A549 (cell line): ENCODE data around the gene ATP8B4. TPM values are rescaled to one million over a fixed set of nuclear protein-coding genes. Genes with fewer than 3 reads are reported as not detected.

Experiments used
- ATAC-seq, 2 experiments: fragments of 200-7000 bp in 1 of 2; fragments of >200 bp in 1 of 2; cut with Nextera tagmentation in 1 of 2; cut with Tn5 transposase in 1 of 2; 3 replicates each; pipeline versions ENCODE4 v1.8.0 to v1.9.1; 2018 to 2020; ENCODE audit warnings: mild to moderate bottlenecking in 1 of 2, moderate library complexity in 1 of 2
- CTCF ChIA-PET: fragments of 300-600 bp; sonication (Branson Sonifier 250); formaldehyde crosslinking; extraction: SDS; loops from one replicate; lab custom pipeline; 2021; ENCODE audit warnings: antibody characterized with exemption, inconsistent platforms; lab: Yijun Ruan, JAX
- POLR2A ChIA-PET: fragments of 350-600 bp; formaldehyde crosslinking; extraction: SDS; loops from one replicate; lab custom pipeline; 2021; ENCODE audit warnings: antibody characterized with exemption, inconsistent platforms; lab: Yijun Ruan, JAX
- DNase-seq, 2 experiments: peaks; one replicate each; pipeline versions ENCODE4 v3.0.0 to v3.0.0-alpha.2; 2011 to 2016; ENCODE audit warnings: low read depth in 1 of 2, low spot score in 1 of 2
- FAIRE-seq: peaks from 2 replicates; lab custom pipeline; 2011; peaks lifted over from hg19 to GRCh38; lab: Jason Lieb, UNC
- H3K27ac ChIP-seq, 2 experiments: fragments of >200 bp; sonication (Bioruptor Twin); formaldehyde crosslinking; 3 replicates each; pipeline ENCODE4 v1.5.1; 2016 to 2017
- H3K4me1 ChIP-seq: fragments of >200 bp; sonication (Bioruptor Twin); formaldehyde crosslinking; 3 replicates; pipeline ENCODE4 v1.6.1; 2016
- H3K4me2 ChIP-seq: fragments of >200 bp; sonication (Bioruptor Twin); formaldehyde crosslinking; 3 replicates; pipeline ENCODE4 v1.6.1; 2016
- H3K4me3 ChIP-seq: fragments of >200 bp; sonication (Bioruptor Twin); formaldehyde crosslinking; 3 replicates; pipeline ENCODE4 v1.5.1; 2016
- H3K9me3 ChIP-seq: fragments of >200 bp; sonication (Bioruptor Twin); formaldehyde crosslinking; 3 replicates; pipeline ENCODE4 v1.6.1; 2016
- BHLHE40 ChIP-seq: IDR thresholded peaks from 2 replicates; pipeline ENCODE4 v1.6.1; 2012; ENCODE audit warnings: low read depth, low read length, inconsistent platforms
- CBX2 ChIP-seq: fragments of 200-600 bp; sonication (generic); IDR thresholded peaks from 2 replicates; pipeline ENCODE4 v1.6.1; 2016; ENCODE audit warnings: low read depth, mild to moderate bottlenecking, borderline replicate concordance
- CBX8 ChIP-seq: fragments of 200-600 bp; sonication (generic); IDR thresholded peaks from 2 replicates; pipeline ENCODE4 v1.6.1; 2016
- CHD2 ChIP-seq: fragments of 150-350 bp; IDR thresholded peaks from 2 replicates; pipeline ENCODE4 v1.6.1; 2014; ENCODE audit warnings: low read length; ENCODE audit not compliant: partially characterized antibody
- EP300 ChIP-seq, 2 experiments: fragments of >200 bp; sonication (Bioruptor Twin); formaldehyde crosslinking; IDR thresholded peaks; 2 replicates in 1 of 2; 3 replicates in 1 of 2; pipeline ENCODE4 v1.6.1; 2016 to 2017
- ESRRA ChIP-seq: fragments of 150-350 bp; IDR thresholded peaks from 2 replicates; pipeline ENCODE4 v1.6.1; 2014; ENCODE audit warnings: mild to moderate bottlenecking, low read length, borderline replicate concordance
- GATA3 ChIP-seq: IDR thresholded peaks from 2 replicates; pipeline ENCODE4 v1.6.1; 2012; ENCODE audit warnings: borderline replicate concordance
- HDAC2 ChIP-seq: fragments of 200-600 bp; sonication (generic); IDR thresholded peaks from 2 replicates; pipeline ENCODE4 v1.6.1; 2016
- HEYL ChIP-seq: fragments of 250-450 bp; sonication (Bioruptor Pico); IDR thresholded peaks from 2 replicates; pipeline ENCODE4 v1.8.0; 2021; ENCODE audit warnings: mild to moderate bottlenecking, moderate library complexity
- HOXB5 ChIP-seq: fragments of 250-450 bp; sonication (Bioruptor Pico); IDR thresholded peaks from 2 replicates; pipeline ENCODE4 v1.5.0; 2020; ENCODE audit warnings: mild to moderate bottlenecking, moderate library complexity
- KDM5A ChIP-seq: fragments of 200-600 bp; sonication (generic); IDR thresholded peaks from 2 replicates; pipeline ENCODE4 v1.6.1; 2016; ENCODE audit warnings: antibody characterized with exemption, mild to moderate bottlenecking
- MAFK ChIP-seq: fragments of 450-650 bp; IDR thresholded peaks from 2 replicates; pipeline ENCODE4 v1.6.1; 2014; ENCODE audit not compliant: partially characterized antibody
- MAZ ChIP-seq: fragments of 150-350 bp; IDR thresholded peaks from 2 replicates; pipeline ENCODE4 v1.6.1; 2014; ENCODE audit warnings: antibody characterized with exemption, low read depth, low read length, borderline replicate concordance
- MYC ChIP-seq: IDR thresholded peaks from 2 replicates; pipeline ENCODE4 v1.6.1; 2012; ENCODE audit warnings: mild to moderate bottlenecking, inconsistent platforms, low read length, improper control_type of control experiment, borderline replicate concordance
- NR3C1 ChIP-seq: fragments of >200 bp; sonication (Bioruptor Twin); formaldehyde crosslinking; IDR thresholded peaks from 3 replicates; pipeline ENCODE4 v1.6.1; 2017
- RAD21 ChIP-seq, 2 experiments: fragments of >200 bp in 1 of 2; sonication (Bioruptor Twin) in 1 of 2; formaldehyde crosslinking in 1 of 2; IDR thresholded peaks in 1 of 2; conservative IDR thresholded peaks in 1 of 2; 2 replicates in 1 of 2; 3 replicates in 1 of 2; pipeline ENCODE4 v1.6.1; 2012 to 2018; ENCODE audit warnings: inconsistent platforms in 1 of 2
- RCOR1 ChIP-seq: fragments of 150-350 bp; IDR thresholded peaks from 2 replicates; pipeline ENCODE4 v1.6.1; 2014; ENCODE audit warnings: antibody characterized with exemption, low read length, low read depth
- SMC3 ChIP-seq: fragments of >200 bp; sonication (Bioruptor Twin); formaldehyde crosslinking; IDR thresholded peaks from 3 replicates; pipeline ENCODE4 v1.6.1; 2018; ENCODE audit warnings: inconsistent platforms
- ZNF302 ChIP-seq: fragments of 250-450 bp; sonication (Bioruptor Pico); IDR thresholded peaks from 2 replicates; pipeline ENCODE4 v1.9.0; 2021; ENCODE audit warnings: inconsistent platforms, mild to moderate bottlenecking, moderate library complexity
- ZSCAN20 ChIP-seq: fragments of 250-450 bp; sonication (Bioruptor Pico); IDR thresholded peaks from 2 replicates; pipeline ENCODE4 v1.8.0; 2022; ENCODE audit warnings: mild to moderate bottlenecking, moderate library complexity
- WGBS: methylation state at CpG from one replicate; pipeline ENCODE4 v1.1.6; 2017; ENCODE audit errors: missing lambda C conversion rate; 5-methylcytosine and 5-hydroxymethylcytosine counted together
- polyA plus RNA-seq, 4 experiments: library from polyadenylated mRNA; depleted of rRNA in 3 of 4; stranded (reverse); fragments of >200 nt; fragmentation: RNase III in 1 of 4; extraction: RNeasy Plus Mini Kit Qiagen cat#74134 plus additional on column Dnase treatment in 1 of 4; gene quantifications; 2 replicates in 3 of 4; 3 replicates in 1 of 4; pipeline ENCODE4 v1.2.3, GENCODE V29; 2011 to 2017
- TF ChIP-seq, protein P1 (sequence below): IDR thresholded peaks from 2 replicates; pipeline ENCODE4 v1.6.1; 2012
- TF ChIP-seq, protein P2 (sequence below): fragments of >200 bp; sonication (Bioruptor Twin); formaldehyde crosslinking; IDR thresholded peaks from 3 replicates; pipeline ENCODE4 v1.5.1; 2016
- TF ChIP-seq, protein P3 (sequence below): fragments of 150-350 bp; IDR thresholded peaks from 2 replicates; pipeline ENCODE4 v1.6.1; 2014; ENCODE audit warnings: low read depth, mild to moderate bottlenecking, low read length

The ATP8B4 gene
- polyA plus RNA-seq, 2 of the 4 experiments (the other 2 are of a cell fraction): 0.88 to 1.7 TPM

DNA sequence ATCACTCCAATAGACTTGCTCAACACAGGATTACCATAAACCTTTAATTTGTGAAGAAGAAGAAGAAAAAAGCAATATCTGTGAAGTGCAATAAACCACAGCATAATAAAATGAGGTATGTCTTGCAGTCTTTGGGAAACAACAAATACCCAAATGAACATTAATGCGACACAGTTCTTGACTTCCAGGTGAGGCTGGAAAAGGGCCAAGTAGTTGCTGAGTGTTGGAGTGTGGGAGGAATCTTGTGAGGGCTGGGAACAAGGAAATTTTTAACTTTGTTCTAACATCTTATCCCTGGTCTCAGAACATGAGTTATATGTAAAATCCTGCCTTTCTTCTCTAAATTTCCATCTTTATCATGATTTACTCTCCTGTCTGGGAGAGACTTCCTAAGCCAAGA, 291.7 kb downstream of the ATP8B4 start:
- H3K9me3 ChIP-seq: 0 out of 3 replicates have a peak, but pooled peaks cover 9% of the 10 kb centered on the region
- FAIRE-seq: no peak
- DNase-seq: no peak
- POLR2A ChIA-PET: no interaction called here
- CTCF ChIA-PET: interaction anchor here (0.6 kb wide), 1 partner anchor 33 kb away, joined by 4 read pairs; no protein-coding TSS in a partner anchor
- 71% methylated on average over 1 of the region's 1 CpG for WGBS
- H3K4me3 ChIP-seq: no peak overlapping the region
- TF ChIP-seq ESRRA (no peak), BHLHE40 (no peak), SMC3 (no peak), MYC (no peak), GATA3 (no peak), MAZ (no peak), CBX2 (no peak), EP300 (IDR thresholded peaks at IDR 0.05) (no peak), HEYL (CRISPR knock-in tag) (no peak), ZNF302 (no peak), KDM5A (no peak), CBX8 (no peak), RAD21 (conservative IDR thresholded peaks at IDR 0.05 in 1 of 2, IDR thresholded peaks at IDR 0.05 in 1 of 2) (no peak), ZSCAN20 (CRISPR knock-in tag) (no peak), CHD2 (no peak), RCOR1 (no peak)
- TF ChIP-seq, protein P1, sequence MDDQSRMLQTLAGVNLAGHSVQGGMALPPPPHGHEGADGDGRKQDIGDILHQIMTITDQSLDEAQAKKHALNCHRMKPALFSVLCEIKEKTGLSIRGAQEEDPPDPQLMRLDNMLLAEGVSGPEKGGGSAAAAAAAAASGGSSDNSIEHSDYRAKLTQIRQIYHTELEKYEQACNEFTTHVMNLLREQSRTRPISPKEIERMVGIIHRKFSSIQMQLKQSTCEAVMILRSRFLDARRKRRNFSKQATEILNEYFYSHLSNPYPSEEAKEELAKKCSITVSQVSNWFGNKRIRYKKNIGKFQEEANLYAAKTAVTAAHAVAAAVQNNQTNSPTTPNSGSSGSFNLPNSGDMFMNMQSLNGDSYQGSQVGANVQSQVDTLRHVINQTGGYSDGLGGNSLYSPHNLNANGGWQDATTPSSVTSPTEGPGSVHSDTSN: no peak
- TF ChIP-seq, protein P2, sequence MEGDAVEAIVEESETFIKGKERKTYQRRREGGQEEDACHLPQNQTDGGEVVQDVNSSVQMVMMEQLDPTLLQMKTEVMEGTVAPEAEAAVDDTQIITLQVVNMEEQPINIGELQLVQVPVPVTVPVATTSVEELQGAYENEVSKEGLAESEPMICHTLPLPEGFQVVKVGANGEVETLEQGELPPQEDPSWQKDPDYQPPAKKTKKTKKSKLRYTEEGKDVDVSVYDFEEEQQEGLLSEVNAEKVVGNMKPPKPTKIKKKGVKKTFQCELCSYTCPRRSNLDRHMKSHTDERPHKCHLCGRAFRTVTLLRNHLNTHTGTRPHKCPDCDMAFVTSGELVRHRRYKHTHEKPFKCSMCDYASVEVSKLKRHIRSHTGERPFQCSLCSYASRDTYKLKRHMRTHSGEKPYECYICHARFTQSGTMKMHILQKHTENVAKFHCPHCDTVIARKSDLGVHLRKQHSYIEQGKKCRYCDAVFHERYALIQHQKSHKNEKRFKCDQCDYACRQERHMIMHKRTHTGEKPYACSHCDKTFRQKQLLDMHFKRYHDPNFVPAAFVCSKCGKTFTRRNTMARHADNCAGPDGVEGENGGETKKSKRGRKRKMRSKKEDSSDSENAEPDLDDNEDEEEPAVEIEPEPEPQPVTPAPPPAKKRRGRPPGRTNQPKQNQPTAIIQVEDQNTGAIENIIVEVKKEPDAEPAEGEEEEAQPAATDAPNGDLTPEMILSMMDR: no peak
- peaks cover 31% of the 10 kb centered on the region for H3K4me1 ChIP-seq
- no peak for ATAC-seq
- H3K4me2 ChIP-seq: no peak overlapping the region
- H3K27ac ChIP-seq: peak overlapping the region in 1 of 2 experiments; percentile 41; a peak in 2 of 6 replicates

DNA sequence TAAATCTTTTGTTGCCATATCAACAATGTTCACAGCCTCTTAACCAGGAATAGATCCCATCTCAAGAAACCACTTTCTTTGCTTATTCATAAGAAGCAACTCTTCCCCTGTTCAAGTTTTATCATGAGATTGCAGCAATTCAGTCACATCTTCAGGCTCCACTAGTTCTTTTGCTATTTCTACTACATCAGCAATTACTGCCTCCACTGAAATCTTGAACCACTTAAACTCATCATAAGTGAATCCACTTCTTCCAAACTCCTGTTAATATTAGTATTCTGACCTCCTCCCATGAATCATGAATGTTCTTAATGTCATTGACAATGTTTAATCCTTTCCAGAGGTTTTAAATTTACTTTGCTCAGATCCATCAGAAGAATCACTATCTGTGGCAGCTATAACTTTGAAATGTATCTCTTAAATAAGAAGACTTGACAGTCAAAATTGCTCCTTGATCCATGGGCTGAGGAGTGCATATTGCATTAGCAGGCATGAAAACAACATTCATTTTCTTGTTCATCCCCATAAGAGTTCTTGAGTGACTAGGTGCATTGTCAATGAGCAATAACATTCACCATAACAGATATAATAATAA, 292.3 kb downstream of the ATP8B4 start:
- ATAC-seq: no peak
- Histone ChIP-seq H3K27ac (no peak overlapping the region), H3K4me3 (no peak overlapping the region), H3K4me2 (no peak overlapping the region), H3K9me3 (0 out of 3 replicates have a peak, but pooled peaks cover 10% of the 10 kb centered on the region), H3K4me1 (peaks cover 25% of the 10 kb centered on the region)
- no peak for DNase-seq
- CTCF ChIA-PET: interaction anchor here (0.6 kb wide), 1 partner anchor 33 kb away, joined by 4 read pairs; no protein-coding TSS in a partner anchor
- TF ChIP-seq KDM5A (no peak), MAFK (peak; percentile 76), HOXB5 (CRISPR knock-in tag) (no peak), HDAC2 (no peak), MYC (no peak), NR3C1 (no peak)
- TF ChIP-seq, protein P3, sequence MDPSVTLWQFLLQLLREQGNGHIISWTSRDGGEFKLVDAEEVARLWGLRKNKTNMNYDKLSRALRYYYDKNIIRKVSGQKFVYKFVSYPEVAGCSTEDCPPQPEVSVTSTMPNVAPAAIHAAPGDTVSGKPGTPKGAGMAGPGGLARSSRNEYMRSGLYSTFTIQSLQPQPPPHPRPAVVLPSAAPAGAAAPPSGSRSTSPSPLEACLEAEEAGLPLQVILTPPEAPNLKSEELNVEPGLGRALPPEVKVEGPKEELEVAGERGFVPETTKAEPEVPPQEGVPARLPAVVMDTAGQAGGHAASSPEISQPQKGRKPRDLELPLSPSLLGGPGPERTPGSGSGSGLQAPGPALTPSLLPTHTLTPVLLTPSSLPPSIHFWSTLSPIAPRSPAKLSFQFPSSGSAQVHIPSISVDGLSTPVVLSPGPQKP: no peak
- TF ChIP-seq, protein P1: no peak
- POLR2A ChIA-PET: no interaction called here
- peak; percentile 79 for FAIRE-seq
